RPMI8226 (cell line): ENCODE data around the gene ACE.

Experiments
- DNase-seq: peaks from one replicate; pipeline ENCODE4 v3.0.0-alpha.2; 2015

ACE gene

GRCh38 chr17:63476854-63477479, at the start of gene ACE:
Gene ACE (plus strand): TSS chr17:63477061. CDS start chr17:63477095, 34 bp downstream.
- DNase-seq = peak; percentile 89

GRCh38 chr17:63429766-63430165, 47.1 kb upstream of the ACE start:
- DNase-seq = no peak

GRCh38 chr17:63430223-63430622, 46.6 kb upstream of the ACE start:
- no peak for DNase-seq

GRCh38 chr17:63431618-63431938, 45.3 kb upstream of the ACE start:
- DNase-seq = no peak

GRCh38 chr17:63431939-63432804, 44.7 kb upstream of the ACE start:
- no peak for DNase-seq

- DNase-seq = no peak
Observed at GRCh38 chr17:63433746-63434591, 42.9 kb upstream of the ACE start.

GRCh38 chr17:63434951-63435571, 41.8 kb upstream of the ACE start:
- no peak for DNase-seq

GRCh38 chr17:63435681-63436522, 41.0 kb upstream of the ACE start:
- DNase-seq = no peak

- DNase-seq = no peak
Observed at GRCh38 chr17:63436523-63437110, 40.2 kb upstream of the ACE start.

GRCh38 chr17:63437287-63438091, 39.4 kb upstream of the ACE start:
- DNase-seq = no peak

GRCh38 chr17:63438092-63439051, 38.5 kb upstream of the ACE start:
- DNase-seq = no peak

- DNase-seq = peak; percentile 75
Observed at GRCh38 chr17:63439687-63440086, 37.2 kb upstream of the ACE start.

GRCh38 chr17:63440127-63440769, 36.6 kb upstream of the ACE start:
- no peak for DNase-seq

GRCh38 chr17:63440770-63441335, 36.0 kb upstream of the ACE start:
- DNase-seq = no peak

GRCh38 chr17:63441654-63442053, 35.2 kb upstream of the ACE start:
- DNase-seq = no peak

GRCh38 chr17:63442074-63442473, 34.8 kb upstream of the ACE start:
- DNase-seq = no peak

- DNase-seq = no peak
Observed at GRCh38 chr17:63442549-63443035, 34.3 kb upstream of the ACE start.

- no peak for DNase-seq
Observed at GRCh38 chr17:63443053-63443452, 33.8 kb upstream of the ACE start.

- DNase-seq = no peak
Observed at GRCh38 chr17:63444457-63444856, 32.4 kb upstream of the ACE start.
